LNCaP clone FGC (cell line): ENCODE data around the gene SND1.

Experiments used
- DNase-seq: peaks from one replicate; pipeline ENCODE4 v3.0.0-alpha.2; 2011; ENCODE audit warnings: low read depth
- H3K4me3 ChIP-seq: 2 replicates; pipeline ENCODE4 v1.5.1; 2011; ENCODE audit warnings: mild to moderate bottlenecking, low read depth, low read length, control low read depth
- CTCF ChIP-seq: IDR thresholded peaks from 2 replicates; pipeline ENCODE4 v1.5.1; 2012; ENCODE audit warnings: mild to moderate bottlenecking; ENCODE audit not compliant: control insufficient read depth, insufficient read depth; ENCODE audit errors: extremely low read depth

The SND1 gene

DNA sequence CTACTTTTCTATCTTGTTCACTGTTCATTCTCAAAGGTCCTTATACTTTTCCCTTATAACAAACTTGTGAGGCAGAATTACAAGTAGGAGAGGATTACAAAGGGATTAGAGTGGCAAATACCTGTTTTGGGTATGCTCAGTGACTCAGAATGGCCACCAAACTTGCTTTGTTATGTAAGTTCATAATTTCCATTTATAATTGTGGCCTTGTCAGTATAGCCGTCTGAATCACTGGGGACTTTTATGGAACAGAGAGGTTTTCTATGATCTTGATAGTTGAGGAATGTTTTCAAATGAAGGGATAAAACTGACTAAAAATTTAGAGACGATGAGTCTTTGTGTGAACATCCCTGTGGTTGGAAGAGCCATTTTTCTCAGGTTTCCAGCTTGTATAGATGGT is 116.2 kb downstream of the SND1 start:
- DNase-seq = no peak
- no peak for TF ChIP-seq CTCF
- no peak overlapping the region for H3K4me3 ChIP-seq

DNA sequence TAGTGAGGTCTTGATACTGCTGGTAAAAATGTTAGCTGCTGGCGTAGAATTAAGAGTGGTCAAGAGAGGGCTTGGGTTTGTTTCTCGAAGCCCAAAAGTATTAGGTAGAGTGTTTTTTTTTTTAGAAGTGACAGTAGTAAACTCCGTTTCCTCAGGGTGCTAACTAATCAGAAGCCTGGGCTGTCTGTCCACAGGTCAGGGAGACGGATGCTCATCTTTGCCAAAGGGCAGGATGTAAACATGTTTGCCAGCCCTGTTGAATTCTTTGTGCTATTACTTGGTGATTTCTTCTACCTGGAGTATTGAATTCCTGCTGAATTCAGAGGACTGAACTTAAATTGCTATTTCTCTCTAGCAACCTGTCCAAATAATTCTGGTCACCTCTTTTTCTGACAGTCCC is 117.1 kb downstream of the SND1 start:
- H3K4me3 ChIP-seq = no peak overlapping the region
- no peak for DNase-seq
- TF ChIP-seq CTCF = no peak

GRCh38 chr7:127769696-127770400 is 117.9 kb downstream of the SND1 start:
- no peak overlapping the region for H3K4me3 ChIP-seq
- DNase-seq = no peak
- no peak for TF ChIP-seq CTCF

DNA sequence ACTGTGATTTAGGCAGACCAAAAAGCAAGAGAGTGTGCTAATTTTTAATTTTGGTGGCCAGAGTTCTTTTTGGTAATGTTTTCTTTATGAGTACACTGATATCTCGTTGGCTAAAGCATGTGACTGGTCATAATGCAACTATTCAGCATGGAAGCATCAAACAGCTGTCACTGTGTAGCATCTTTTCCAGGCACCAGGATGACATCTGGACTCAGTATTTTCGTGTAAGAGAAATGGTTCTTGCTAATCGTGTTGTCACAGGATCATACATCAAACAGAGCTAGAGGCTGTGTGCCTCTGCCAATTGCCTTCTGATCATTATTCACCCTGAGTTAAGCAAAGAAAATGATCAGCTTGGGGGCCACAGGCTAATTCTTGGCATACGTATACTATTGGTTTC is 118.9 kb downstream of the SND1 start:
- DNase-seq = no peak
- no peak for TF ChIP-seq CTCF
- no peak overlapping the region for H3K4me3 ChIP-seq

GRCh38 chr7:127771707-127772106 is 119.7 kb downstream of the SND1 start:
- H3K4me3 ChIP-seq = no peak overlapping the region
- no peak for TF ChIP-seq CTCF
- DNase-seq = no peak

- TF ChIP-seq CTCF = no peak
- no peak overlapping the region for H3K4me3 ChIP-seq
- DNase-seq = no peak
Observed at GRCh38 chr7:127776776-127777386, 124.9 kb downstream of the SND1 start.

- DNase-seq = no peak
- TF ChIP-seq CTCF = no peak
- no peak overlapping the region for H3K4me3 ChIP-seq
Observed at GRCh38 chr7:127780489-127780888, 128.5 kb downstream of the SND1 start.
